GM23338 (cell line): ENCODE results near the gene SDR42E2. TPM values are rescaled to one million over a fixed set of nuclear protein-coding genes. Genes with fewer than 3 reads are reported as not detected.

ENCODE experiments used
- ATAC-seq: fragments of 200-7000 bp; cut with Tn5 transposase; 3 replicates; pipeline ENCODE4 v1.9.1; 2020
- DNase-seq: peaks from one replicate; pipeline ENCODE4 v3.0.0-alpha.2; 2015; ENCODE audit warnings: low spot score
- H2AFZ ChIP-seq: fragments of 200-600 bp; sonication (generic); 2 replicates; pipeline ENCODE4 v1.8.0; 2016; ENCODE audit warnings: antibody characterized with exemption, mild to moderate bottlenecking, moderate library complexity
- H3F3A ChIP-seq: fragments of 200-600 bp; sonication (generic); replicated peaks from 2 replicates; pipeline ENCODE4 v1.8.0; 2017; ENCODE audit warnings: antibody characterized with exemption, mixed run types, low read depth
- H3K27ac ChIP-seq: fragments of 200-600 bp; sonication (generic); 2 replicates; pipeline ENCODE4 v1.6.1; 2016; ENCODE audit warnings: low read depth
- H3K27me3 ChIP-seq: fragments of 200-600 bp; sonication (generic); 2 replicates; pipeline ENCODE4 v1.8.0; 2016; ENCODE audit warnings: mild to moderate bottlenecking, mixed run types, moderate library complexity; ENCODE audit not compliant: insufficient read depth
- H3K36me3 ChIP-seq: fragments of 200-600 bp; sonication (generic); 2 replicates; pipeline ENCODE4 v1.8.0; 2016; ENCODE audit warnings: mild to moderate bottlenecking; ENCODE audit not compliant: insufficient read depth
- H3K4me1 ChIP-seq: fragments of 200-600 bp; sonication (generic); 2 replicates; pipeline ENCODE4 v1.8.0; 2016; ENCODE audit warnings: mild to moderate bottlenecking, moderate library complexity; ENCODE audit not compliant: insufficient read depth
- H3K4me2 ChIP-seq: fragments of 200-600 bp; sonication (generic); 2 replicates; pipeline ENCODE4 v1.7.1; 2017; ENCODE audit warnings: mixed run types
- H3K4me3 ChIP-seq: fragments of 200-600 bp; sonication (generic); 2 replicates; pipeline ENCODE4 v1.6.1; 2016; ENCODE audit warnings: mixed run types
- H3K79me2 ChIP-seq: fragments of 200-600 bp; sonication (generic); replicated peaks from 2 replicates; pipeline ENCODE4 v1.8.0; 2017; ENCODE audit warnings: mild to moderate bottlenecking; ENCODE audit not compliant: insufficient read depth
- H3K9me2 ChIP-seq: fragments of 200-600 bp; sonication (generic); 2 replicates; pipeline ENCODE4 v1.8.0; 2017; ENCODE audit not compliant: insufficient read depth
- H4K20me1 ChIP-seq: fragments of 200-600 bp; sonication (generic); replicated peaks from 2 replicates; pipeline ENCODE4 v1.8.0; 2017; ENCODE audit warnings: mild to moderate bottlenecking; ENCODE audit not compliant: insufficient read depth
- H3K27ac Mint-ChIP-seq: 2 replicates; pipeline ENCODE4 v1.8.0; 2020; ENCODE audit warnings: inconsistent platforms, mild to moderate bottlenecking, moderate library complexity, mixed read lengths
- H3K27me3 Mint-ChIP-seq: 3 replicates; pipeline ENCODE4 v1.8.0; 2022; ENCODE audit warnings: low read depth, mild to moderate bottlenecking, moderate library complexity, mixed read lengths, inconsistent platforms; ENCODE audit not compliant: insufficient read depth, poor library complexity
- H3K36me3 Mint-ChIP-seq: 3 replicates; pipeline ENCODE4 v1.8.0; 2021; ENCODE audit warnings: low read depth, mild to moderate bottlenecking, inconsistent platforms, moderate library complexity, mixed read lengths
- H3K4me1 Mint-ChIP-seq: 3 replicates; pipeline ENCODE4 v1.8.0; 2020; ENCODE audit warnings: mild to moderate bottlenecking, inconsistent platforms, mixed read lengths
- H3K4me3 Mint-ChIP-seq: 3 replicates; pipeline ENCODE4 v1.8.0; 2021; ENCODE audit warnings: moderate library complexity, mild to moderate bottlenecking, inconsistent platforms, mixed read lengths
- H3K9me3 Mint-ChIP-seq: 3 replicates; pipeline ENCODE4 v1.8.0; 2020; ENCODE audit warnings: moderate library complexity, mild to moderate bottlenecking, inconsistent platforms, mixed read lengths
- CREB1 ChIP-seq: fragments of 250-450 bp; sonication (Bioruptor Pico); IDR thresholded peaks from 2 replicates; pipeline ENCODE4 v1.5.0; 2020; ENCODE audit warnings: low read depth, mild to moderate bottlenecking, moderate library complexity
- CTCF ChIP-seq, 2 experiments: fragments of 200-600 bp in 1 of 2; sonication (generic) in 1 of 2; conservative IDR thresholded peaks; 2 replicates each; pipeline versions ENCODE4 v1.5.1 to v1.6.1; 2016 to 2017; ENCODE audit warnings: antibody characterized with exemption in 2 of 2, low read depth in 2 of 2, mild to moderate bottlenecking in 2 of 2, moderate library complexity in 1 of 2
- ETS1 ChIP-seq: IDR thresholded peaks from 2 replicates; pipeline ENCODE4 v1.6.1; 2016; ENCODE audit warnings: antibody characterized with exemption
- EZH2 ChIP-seq: fragments of 200-600 bp; sonication (generic); IDR thresholded peaks from one replicate; pipeline ENCODE4 v1.8.0; 2017; ENCODE audit warnings: antibody characterized with exemption, mild to moderate bottlenecking, low read depth; ENCODE audit not compliant: unreplicated experiment
- EZH2phosphoT487 ChIP-seq: fragments of 200-600 bp; sonication (generic); IDR thresholded peaks from one replicate; pipeline ENCODE4 v1.8.1; 2018; ENCODE audit warnings: antibody characterized with exemption; ENCODE audit not compliant: unreplicated experiment
- JUNB ChIP-seq: IDR thresholded peaks from one replicate; pipeline ENCODE4 v1.6.1; 2016; ENCODE audit warnings: antibody characterized with exemption; ENCODE audit not compliant: unreplicated experiment
- NANOG ChIP-seq: IDR thresholded peaks from 2 replicates; pipeline ENCODE4 v1.6.1; 2016; ENCODE audit warnings: antibody characterized with exemption, borderline replicate concordance
- POLR2AphosphoS5 ChIP-seq: IDR thresholded peaks from 2 replicates; pipeline ENCODE4 v1.6.1; 2016; ENCODE audit warnings: antibody characterized with exemption, low read depth
- STAT1 ChIP-seq: IDR thresholded peaks from one replicate; pipeline ENCODE4 v1.6.1; 2016; ENCODE audit warnings: antibody characterized with exemption; ENCODE audit not compliant: unreplicated experiment
- ZNF114 ChIP-seq: fragments of 250-450 bp; sonication (Bioruptor Pico); IDR thresholded peaks from 2 replicates; pipeline ENCODE4 v1.5.0; 2020; ENCODE audit warnings: mild to moderate bottlenecking, moderate library complexity
- ZNF331 ChIP-seq: fragments of 250-450 bp; sonication (Bioruptor Pico); IDR thresholded peaks from 2 replicates; pipeline ENCODE4 v1.5.0; 2020; ENCODE audit warnings: low read depth, mild to moderate bottlenecking, moderate library complexity
- polyA plus RNA-seq: library from polyadenylated mRNA; unstranded; fragments of >200 nt; fragmentation: Nextera tagmentation; extraction: Ambion mirVana; gene quantifications from 2 replicates; pipeline ENCODE4 v1.2.1, GENCODE V29; 2016
- total RNA-seq: library from RNA; depleted of rRNA; stranded (reverse); fragments of >200 nt; shearing (Covaris generic); gene quantifications from 2 replicates; pipeline ENCODE4 v1.2.3, GENCODE V29; 2014
- TF ChIP-seq, protein P1 (sequence below): IDR thresholded peaks from one replicate; pipeline ENCODE4 v1.6.1; 2018; ENCODE audit warnings: antibody characterized with exemption; ENCODE audit not compliant: unreplicated experiment
- TF ChIP-seq, protein P2 (sequence below): fragments of 250-450 bp; sonication (Bioruptor Pico); IDR thresholded peaks from 2 replicates; pipeline ENCODE4 v1.5.0; 2020; ENCODE audit warnings: mild to moderate bottlenecking, moderate library complexity

SDR42E2 gene
- total and polyA plus RNA-seq, 2 experiments from 2014 or later, result 0.15 TPM; not detected in 1

- no peak overlapping the region for H3K27ac ChIP-seq
- DNase-seq (no peak), ATAC-seq (no peak)
- H3K9me2 ChIP-seq, result no peaks in the 10 kb centered on the region
- no peak for TF ChIP-seq CREB1
- no peak for TF ChIP-seq NANOG
- no peak for TF ChIP-seq EZH2
- TF ChIP-seq, protein P1, sequence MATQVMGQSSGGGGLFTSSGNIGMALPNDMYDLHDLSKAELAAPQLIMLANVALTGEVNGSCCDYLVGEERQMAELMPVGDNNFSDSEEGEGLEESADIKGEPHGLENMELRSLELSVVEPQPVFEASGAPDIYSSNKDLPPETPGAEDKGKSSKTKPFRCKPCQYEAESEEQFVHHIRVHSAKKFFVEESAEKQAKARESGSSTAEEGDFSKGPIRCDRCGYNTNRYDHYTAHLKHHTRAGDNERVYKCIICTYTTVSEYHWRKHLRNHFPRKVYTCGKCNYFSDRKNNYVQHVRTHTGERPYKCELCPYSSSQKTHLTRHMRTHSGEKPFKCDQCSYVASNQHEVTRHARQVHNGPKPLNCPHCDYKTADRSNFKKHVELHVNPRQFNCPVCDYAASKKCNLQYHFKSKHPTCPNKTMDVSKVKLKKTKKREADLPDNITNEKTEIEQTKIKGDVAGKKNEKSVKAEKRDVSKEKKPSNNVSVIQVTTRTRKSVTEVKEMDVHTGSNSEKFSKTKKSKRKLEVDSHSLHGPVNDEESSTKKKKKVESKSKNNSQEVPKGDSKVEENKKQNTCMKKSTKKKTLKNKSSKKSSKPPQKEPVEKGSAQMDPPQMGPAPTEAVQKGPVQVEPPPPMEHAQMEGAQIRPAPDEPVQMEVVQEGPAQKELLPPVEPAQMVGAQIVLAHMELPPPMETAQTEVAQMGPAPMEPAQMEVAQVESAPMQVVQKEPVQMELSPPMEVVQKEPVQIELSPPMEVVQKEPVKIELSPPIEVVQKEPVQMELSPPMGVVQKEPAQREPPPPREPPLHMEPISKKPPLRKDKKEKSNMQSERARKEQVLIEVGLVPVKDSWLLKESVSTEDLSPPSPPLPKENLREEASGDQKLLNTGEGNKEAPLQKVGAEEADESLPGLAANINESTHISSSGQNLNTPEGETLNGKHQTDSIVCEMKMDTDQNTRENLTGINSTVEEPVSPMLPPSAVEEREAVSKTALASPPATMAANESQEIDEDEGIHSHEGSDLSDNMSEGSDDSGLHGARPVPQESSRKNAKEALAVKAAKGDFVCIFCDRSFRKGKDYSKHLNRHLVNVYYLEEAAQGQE, result no peak
- no peak for TF ChIP-seq JUNB
- no peak for TF ChIP-seq ZNF114 (CRISPR knock-in tag)
- no peak for TF ChIP-seq STAT1
- TF ChIP-seq ZNF331 (CRISPR knock-in tag), result no peak
- TF ChIP-seq ETS1, result no peak
- no peak for TF ChIP-seq POLR2AphosphoS5
- no peak for TF ChIP-seq CTCF (conservative IDR thresholded peaks at IDR 0.05; ENCODE audit: low read depth in 2 of 2)
- TF ChIP-seq, protein P2, sequence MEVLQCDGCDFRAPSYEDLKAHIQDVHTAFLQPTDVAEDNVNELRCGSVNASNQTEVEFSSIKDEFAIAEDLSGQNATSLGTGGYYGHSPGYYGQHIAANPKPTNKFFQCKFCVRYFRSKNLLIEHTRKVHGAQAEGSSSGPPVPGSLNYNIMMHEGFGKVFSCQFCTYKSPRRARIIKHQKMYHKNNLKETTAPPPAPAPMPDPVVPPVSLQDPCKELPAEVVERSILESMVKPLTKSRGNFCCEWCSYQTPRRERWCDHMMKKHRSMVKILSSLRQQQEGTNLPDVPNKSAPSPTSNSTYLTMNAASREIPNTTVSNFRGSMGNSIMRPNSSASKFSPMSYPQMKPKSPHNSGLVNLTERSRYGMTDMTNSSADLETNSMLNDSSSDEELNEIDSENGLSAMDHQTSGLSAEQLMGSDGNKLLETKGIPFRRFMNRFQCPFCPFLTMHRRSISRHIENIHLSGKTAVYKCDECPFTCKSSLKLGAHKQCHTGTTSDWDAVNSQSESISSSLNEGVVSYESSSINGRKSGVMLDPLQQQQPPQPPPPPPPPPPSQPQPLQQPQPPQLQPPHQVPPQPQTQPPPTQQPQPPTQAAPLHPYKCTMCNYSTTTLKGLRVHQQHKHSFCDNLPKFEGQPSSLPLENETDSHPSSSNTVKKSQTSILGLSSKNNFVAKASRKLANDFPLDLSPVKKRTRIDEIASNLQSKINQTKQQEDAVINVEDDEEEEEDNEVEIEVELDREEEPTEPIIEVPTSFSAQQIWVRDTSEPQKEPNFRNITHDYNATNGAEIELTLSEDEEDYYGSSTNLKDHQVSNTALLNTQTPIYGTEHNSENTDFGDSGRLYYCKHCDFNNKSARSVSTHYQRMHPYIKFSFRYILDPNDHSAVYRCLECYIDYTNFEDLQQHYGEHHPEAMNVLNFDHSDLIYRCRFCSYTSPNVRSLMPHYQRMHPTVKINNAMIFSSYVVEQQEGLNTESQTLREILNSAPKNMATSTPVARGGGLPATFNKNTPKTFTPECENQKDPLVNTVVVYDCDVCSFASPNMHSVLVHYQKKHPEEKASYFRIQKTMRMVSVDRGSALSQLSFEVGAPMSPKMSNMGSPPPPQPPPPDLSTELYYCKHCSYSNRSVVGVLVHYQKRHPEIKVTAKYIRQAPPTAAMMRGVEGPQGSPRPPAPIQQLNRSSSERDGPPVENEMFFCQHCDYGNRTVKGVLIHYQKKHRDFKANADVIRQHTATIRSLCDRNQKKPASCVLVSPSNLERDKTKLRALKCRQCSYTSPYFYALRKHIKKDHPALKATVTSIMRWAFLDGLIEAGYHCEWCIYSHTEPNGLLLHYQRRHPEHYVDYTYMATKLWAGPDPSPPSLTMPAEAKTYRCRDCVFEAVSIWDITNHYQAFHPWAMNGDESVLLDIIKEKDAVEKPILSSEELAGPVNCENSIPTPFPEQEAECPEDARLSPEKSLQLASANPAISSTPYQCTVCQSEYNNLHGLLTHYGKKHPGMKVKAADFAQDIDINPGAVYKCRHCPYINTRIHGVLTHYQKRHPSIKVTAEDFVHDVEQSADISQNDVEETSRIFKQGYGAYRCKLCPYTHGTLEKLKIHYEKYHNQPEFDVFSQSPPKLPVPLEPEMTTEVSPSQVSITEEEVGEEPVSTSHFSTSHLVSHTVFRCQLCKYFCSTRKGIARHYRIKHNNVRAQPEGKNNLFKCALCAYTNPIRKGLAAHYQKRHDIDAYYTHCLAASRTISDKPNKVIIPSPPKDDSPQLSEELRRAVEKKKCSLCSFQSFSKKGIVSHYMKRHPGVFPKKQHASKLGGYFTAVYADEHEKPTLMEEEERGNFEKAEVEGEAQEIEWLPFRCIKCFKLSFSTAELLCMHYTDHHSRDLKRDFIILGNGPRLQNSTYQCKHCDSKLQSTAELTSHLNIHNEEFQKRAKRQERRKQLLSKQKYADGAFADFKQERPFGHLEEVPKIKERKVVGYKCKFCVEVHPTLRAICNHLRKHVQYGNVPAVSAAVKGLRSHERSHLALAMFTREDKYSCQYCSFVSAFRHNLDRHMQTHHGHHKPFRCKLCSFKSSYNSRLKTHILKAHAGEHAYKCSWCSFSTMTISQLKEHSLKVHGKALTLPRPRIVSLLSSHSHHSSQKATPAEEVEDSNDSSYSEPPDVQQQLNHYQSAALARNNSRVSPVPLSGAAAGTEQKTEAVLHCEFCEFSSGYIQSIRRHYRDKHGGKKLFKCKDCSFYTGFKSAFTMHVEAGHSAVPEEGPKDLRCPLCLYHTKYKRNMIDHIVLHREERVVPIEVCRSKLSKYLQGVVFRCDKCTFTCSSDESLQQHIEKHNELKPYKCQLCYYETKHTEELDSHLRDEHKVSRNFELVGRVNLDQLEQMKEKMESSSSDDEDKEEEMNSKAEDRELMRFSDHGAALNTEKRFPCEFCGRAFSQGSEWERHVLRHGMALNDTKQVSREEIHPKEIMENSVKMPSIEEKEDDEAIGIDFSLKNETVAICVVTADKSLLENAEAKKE (CRISPR knock-in tag), result no peak
- no peak for TF ChIP-seq EZH2phosphoT487
- Mint-ChIP-seq H3K9me3 (no peaks in the 10 kb centered on the region), H3K4me3 (no peak overlapping the region), H3K27me3 (no peaks in the 10 kb centered on the region), H3K36me3 (peaks cover 10% of the 10 kb centered on the region), H3K4me1 (peaks cover 18% of the 10 kb centered on the region), H3K27ac (no peak overlapping the region)
- no peaks in the 10 kb centered on the region for H3K36me3 ChIP-seq
- H2AFZ ChIP-seq, result no peak overlapping the region
- H3K4me1 ChIP-seq, result peaks cover 15% of the 10 kb centered on the region
- no peak overlapping the region for H3K4me2 ChIP-seq
- H3F3A ChIP-seq, result peaks cover 11% of the 10 kb centered on the region
- peaks cover 43% of the 10 kb centered on the region for H3K79me2 ChIP-seq
- H3K4me3 ChIP-seq, result no peak overlapping the region
- H4K20me1 ChIP-seq, result 0 out of 2 replicates have a peak, but pooled peaks cover 4% of the 10 kb centered on the region
- H3K27me3 ChIP-seq, result no peaks in the 10 kb centered on the region
Observed at GRCh38 chr16:22222006-22222405, 59.7 kb downstream of the SDR42E2 start.
